ENCODE measurements around the gene ANKRD29.
"Not testable (repeated sequence)": the region's sequence is repeated elsewhere in the genome, so short reads cannot be mapped to it uniquely, and the experiment has no call there.

DNA sequence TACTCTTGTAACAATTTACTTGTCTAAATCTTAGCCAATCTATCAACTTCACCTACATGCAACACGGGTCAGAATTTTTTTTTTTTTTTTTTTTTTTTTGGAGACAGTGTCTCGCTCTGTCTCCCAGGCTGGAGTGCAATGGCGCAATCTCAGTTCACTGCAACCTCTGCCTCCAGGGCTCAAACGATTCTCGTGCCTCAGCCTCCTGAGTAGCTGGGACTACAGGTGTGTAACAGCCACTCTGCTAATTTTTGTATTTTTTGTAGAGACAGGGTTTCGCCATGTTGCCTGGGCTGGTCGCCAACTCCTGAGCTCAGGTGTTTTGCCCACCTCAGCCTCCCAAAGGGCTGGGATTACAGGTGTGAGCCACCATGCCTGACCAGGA lies 49.6 kb downstream of the ANKRD29 start:
- TF ChIP-seq GABPA, POLR2AphosphoS5 (IDR thresholded peaks at IDR 0.05; ENCODE audit: low read depth): not testable (repeated sequence)
- TF ChIP-seq, protein P1, sequence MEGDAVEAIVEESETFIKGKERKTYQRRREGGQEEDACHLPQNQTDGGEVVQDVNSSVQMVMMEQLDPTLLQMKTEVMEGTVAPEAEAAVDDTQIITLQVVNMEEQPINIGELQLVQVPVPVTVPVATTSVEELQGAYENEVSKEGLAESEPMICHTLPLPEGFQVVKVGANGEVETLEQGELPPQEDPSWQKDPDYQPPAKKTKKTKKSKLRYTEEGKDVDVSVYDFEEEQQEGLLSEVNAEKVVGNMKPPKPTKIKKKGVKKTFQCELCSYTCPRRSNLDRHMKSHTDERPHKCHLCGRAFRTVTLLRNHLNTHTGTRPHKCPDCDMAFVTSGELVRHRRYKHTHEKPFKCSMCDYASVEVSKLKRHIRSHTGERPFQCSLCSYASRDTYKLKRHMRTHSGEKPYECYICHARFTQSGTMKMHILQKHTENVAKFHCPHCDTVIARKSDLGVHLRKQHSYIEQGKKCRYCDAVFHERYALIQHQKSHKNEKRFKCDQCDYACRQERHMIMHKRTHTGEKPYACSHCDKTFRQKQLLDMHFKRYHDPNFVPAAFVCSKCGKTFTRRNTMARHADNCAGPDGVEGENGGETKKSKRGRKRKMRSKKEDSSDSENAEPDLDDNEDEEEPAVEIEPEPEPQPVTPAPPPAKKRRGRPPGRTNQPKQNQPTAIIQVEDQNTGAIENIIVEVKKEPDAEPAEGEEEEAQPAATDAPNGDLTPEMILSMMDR (IDR thresholded peaks at IDR 0.05; ENCODE audit: insufficient read depth, low read length) = not testable (repeated sequence)

All from HL-60 (cell line).